Mucosa of gallbladder (tissue), 1 donor: Measurements from ENCODE around the gene RERE. TPM values are rescaled to one million over a fixed set of nuclear protein-coding genes. Genes with fewer than 3 reads are reported as not detected.

Source experiments
- DNase-seq: peaks from one replicate; pipeline ENCODE4 v3.0.0-alpha.2; 2020; ENCODE audit warnings: low spot score
- total RNA-seq: library from RNA; stranded (reverse); gene quantifications from one replicate; pipeline ENCODE4 v1.2.1, GENCODE V29; 2021
- donor health status: DM: no; HTN: no; CAD: no.

The RERE gene
- 134 TPM for total RNA-seq

GRCh38 chr1:8817412-8818324 is at the start of gene RERE:
RERE (minus strand) TSS chr1:8817640.
- peak; percentile 94 for DNase-seq

GRCh38 chr1:8866792-8867415 is 49.5 kb upstream of the RERE start:
- DNase-seq = no peak

- no peak for DNase-seq
Observed at GRCh38 chr1:8866173-8866791, 48.8 kb upstream of the RERE start.

- DNase-seq = no peak
Observed at GRCh38 chr1:8864713-8865344, 47.4 kb upstream of the RERE start.

- no peak for DNase-seq
Observed at GRCh38 chr1:8863794-8864233, 46.4 kb upstream of the RERE start.

- no peak for DNase-seq
Observed at GRCh38 chr1:8863138-8863537, 45.7 kb upstream of the RERE start.

GRCh38 chr1:8862528-8862927 is 45.1 kb upstream of the RERE start:
- DNase-seq = no peak

- no peak for DNase-seq
Observed at GRCh38 chr1:8860738-8861516, 43.5 kb upstream of the RERE start.

GRCh38 chr1:8858888-8859706 is 41.7 kb upstream of the RERE start:
- DNase-seq = peak; percentile 50

- no peak for DNase-seq
Observed at GRCh38 chr1:8858112-8858668, 40.8 kb upstream of the RERE start.

- no peak for DNase-seq
Observed at GRCh38 chr1:8856689-8857412, 39.4 kb upstream of the RERE start.

GRCh38 chr1:8854240-8854639 is 36.8 kb upstream of the RERE start:
- DNase-seq = no peak

- no peak for DNase-seq
Observed at GRCh38 chr1:8851060-8851459, 33.6 kb upstream of the RERE start.

- DNase-seq = peak; percentile 94
Observed at GRCh38 chr1:8848663-8849386, 31.4 kb upstream of the RERE start.

GRCh38 chr1:8847990-8848389 is 30.6 kb upstream of the RERE start:
- peak; percentile 64 for DNase-seq

GRCh38 chr1:8846263-8846662 is 28.8 kb upstream of the RERE start:
- DNase-seq = peak; percentile 67

GRCh38 chr1:8845104-8846097 is 28.0 kb upstream of the RERE start:
- DNase-seq = no peak
